HepG2 (cell line): ENCODE data around the gene C19orf85. TPM values are rescaled to one million over a fixed set of nuclear protein-coding genes. Genes with fewer than 3 reads are reported as not detected.
A peak's percentile ranks its signal among the peaks of the same experiment; 100 is the strongest.

ENCODE experiments used
- CCDC6 ChIP-seq: sonication (generic); formaldehyde crosslinking; IDR thresholded peaks from 2 replicates; pipeline ENCODE4 v1.8.1; 2022; ENCODE audit warnings: mild to moderate bottlenecking, missing genetic modification reagents, moderate library complexity
- CREM ChIP-seq, 2 experiments: sonication (generic) in 1 of 2; formaldehyde crosslinking in 1 of 2; IDR thresholded peaks; 2 replicates each; pipeline versions ENCODE4 v1.4.0 to v1.6.1; 2016 to 2020; ENCODE audit warnings: antibody characterized with exemption in 1 of 2, mild to moderate bottlenecking in 1 of 2, missing genetic modification reagents in 1 of 2
- DNMT3B ChIP-seq: conservative IDR thresholded peaks from 2 replicates; pipeline ENCODE4 v1.6.1; 2016; ENCODE audit warnings: missing biosample characterization, control low read depth
- EP300 ChIP-seq, 3 experiments: sonication (generic) in 1 of 3; formaldehyde crosslinking in 1 of 3; IDR thresholded peaks; 2 replicates each; pipeline versions ENCODE4 v1.5.1 to v1.6.1; 2011 to 2020; ENCODE audit warnings: low read depth in 2 of 3, low read length in 2 of 3, borderline replicate concordance in 1 of 3, improper control_type of control experiment in 1 of 3, mild to moderate bottlenecking in 1 of 3, missing genetic modification reagents in 1 of 3, moderate library complexity in 1 of 3
- FOXK2 ChIP-seq: fragments of 450-650 bp; IDR thresholded peaks from 2 replicates; pipeline ENCODE4 v1.6.1; 2016
- PCBP1 ChIP-seq: fragments of 200-400 bp; formaldehyde crosslinking; IDR thresholded peaks from 2 replicates; pipeline ENCODE4 v1.6.1; 2017; ENCODE audit warnings: mild to moderate bottlenecking, low read depth, low read length, borderline replicate concordance
- POLR2G ChIP-seq: fragments of 200-400 bp; formaldehyde crosslinking; IDR thresholded peaks from 2 replicates; pipeline ENCODE4 v1.6.1; 2018; ENCODE audit warnings: mild to moderate bottlenecking, low read depth, low read length, moderate library complexity
- TAF1 ChIP-seq: sonication (generic); formaldehyde crosslinking; IDR thresholded peaks from 2 replicates; pipeline ENCODE4 v1.4.0; 2020; ENCODE audit warnings: missing genetic modification reagents
- TRIM24 ChIP-seq: sonication (generic); formaldehyde crosslinking; IDR thresholded peaks from 2 replicates; pipeline ENCODE4 v1.8.0; 2022; ENCODE audit warnings: mild to moderate bottlenecking, missing genetic modification reagents
- U2AF1 ChIP-seq: fragments of 200-400 bp; formaldehyde crosslinking; optimal IDR thresholded peaks from 2 replicates; pipeline ENCODE3; 2017; ENCODE audit warnings: mild to moderate bottlenecking, low read depth, low read length
- ZEB1 ChIP-seq: IDR thresholded peaks from 2 replicates; pipeline ENCODE4 v1.6.1; 2012; ENCODE audit warnings: mild to moderate bottlenecking, low read depth, inconsistent platforms; ENCODE audit not compliant: insufficient replicate concordance
- ZNF496 ChIP-seq: sonication (generic); formaldehyde crosslinking; IDR thresholded peaks from 2 replicates; pipeline ENCODE4 v1.8.1; 2023; ENCODE audit warnings: mild to moderate bottlenecking, moderate library complexity, missing genetic modification reagents; ENCODE audit not compliant: insufficient replicate concordance
- ZNF512B ChIP-seq: sonication (generic); formaldehyde crosslinking; IDR thresholded peaks from 2 replicates; pipeline ENCODE4 v1.5.1; 2020; ENCODE audit warnings: missing genetic modification reagents, mild to moderate bottlenecking, borderline replicate concordance
- polyA plus RNA-seq, 8 experiments: library from polyadenylated mRNA; depleted of rRNA in 3 of 8; stranded (reverse) in 7 of 8; unstranded in 1 of 8; fragments of >200 nt; fragmentation: Illumina TruSeq in 4 of 8; extraction: Trizol in 4 of 8; gene quantifications; 2 replicates each; pipeline versions ENCODE4 v1.2.1 to v1.2.3, GENCODE V29; 2011 to 2016; ENCODE audit warnings: low read depth in 4 of 8, missing spikeins in 1 of 8, mixed read lengths in 1 of 8; ENCODE audit not compliant: insufficient read depth in 1 of 8
- total RNA-seq, 5 experiments: library from RNA; depleted of rRNA; stranded (reverse); fragments of >200 nt; fragmentation: Illumina TruSeq; extraction: Trizol; gene quantifications; 2 replicates each; pipeline ENCODE4 v1.2.3, GENCODE V29; 2016; ENCODE audit warnings: low read depth in 1 of 5
- TF ChIP-seq, protein P1 (sequence below): sonication (generic); formaldehyde crosslinking; conservative IDR thresholded peaks from 2 replicates; pipeline ENCODE4 v1.4.0; 2020; ENCODE audit warnings: mild to moderate bottlenecking, missing genetic modification reagents, moderate library complexity
- TF ChIP-seq, protein P2 (sequence below): sonication (generic); formaldehyde crosslinking; IDR thresholded peaks from 2 replicates; pipeline ENCODE4 v1.4.0; 2020; ENCODE audit warnings: low read depth, mild to moderate bottlenecking, missing genetic modification reagents
- TF ChIP-seq, protein P3 (sequence below): sonication (generic); formaldehyde crosslinking; IDR thresholded peaks from 2 replicates; pipeline ENCODE4; 2020; ENCODE audit warnings: missing genetic modification reagents, mild to moderate bottlenecking, borderline replicate concordance

C19orf85 gene
- total and polyA plus RNA-seq, 2 of the 13 experiments (the other 11 are each of a cell fraction or from before 2014, with no cell fraction given), result not detected

GRCh38 chr19:55476100-55476775 is 11.7 kb upstream of the C19orf85 start, which contains the start of gene ZNF628 (continued):
- TF ChIP-seq, protein P1, sequence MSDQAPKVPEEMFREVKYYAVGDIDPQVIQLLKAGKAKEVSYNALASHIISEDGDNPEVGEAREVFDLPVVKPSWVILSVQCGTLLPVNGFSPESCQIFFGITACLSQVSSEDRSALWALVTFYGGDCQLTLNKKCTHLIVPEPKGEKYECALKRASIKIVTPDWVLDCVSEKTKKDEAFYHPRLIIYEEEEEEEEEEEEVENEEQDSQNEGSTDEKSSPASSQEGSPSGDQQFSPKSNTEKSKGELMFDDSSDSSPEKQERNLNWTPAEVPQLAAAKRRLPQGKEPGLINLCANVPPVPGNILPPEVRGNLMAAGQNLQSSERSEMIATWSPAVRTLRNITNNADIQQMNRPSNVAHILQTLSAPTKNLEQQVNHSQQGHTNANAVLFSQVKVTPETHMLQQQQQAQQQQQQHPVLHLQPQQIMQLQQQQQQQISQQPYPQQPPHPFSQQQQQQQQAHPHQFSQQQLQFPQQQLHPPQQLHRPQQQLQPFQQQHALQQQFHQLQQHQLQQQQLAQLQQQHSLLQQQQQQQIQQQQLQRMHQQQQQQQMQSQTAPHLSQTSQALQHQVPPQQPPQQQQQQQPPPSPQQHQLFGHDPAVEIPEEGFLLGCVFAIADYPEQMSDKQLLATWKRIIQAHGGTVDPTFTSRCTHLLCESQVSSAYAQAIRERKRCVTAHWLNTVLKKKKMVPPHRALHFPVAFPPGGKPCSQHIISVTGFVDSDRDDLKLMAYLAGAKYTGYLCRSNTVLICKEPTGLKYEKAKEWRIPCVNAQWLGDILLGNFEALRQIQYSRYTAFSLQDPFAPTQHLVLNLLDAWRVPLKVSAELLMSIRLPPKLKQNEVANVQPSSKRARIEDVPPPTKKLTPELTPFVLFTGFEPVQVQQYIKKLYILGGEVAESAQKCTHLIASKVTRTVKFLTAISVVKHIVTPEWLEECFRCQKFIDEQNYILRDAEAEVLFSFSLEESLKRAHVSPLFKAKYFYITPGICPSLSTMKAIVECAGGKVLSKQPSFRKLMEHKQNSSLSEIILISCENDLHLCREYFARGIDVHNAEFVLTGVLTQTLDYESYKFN, result peak; percentile 40; the same call in 1 of the 2 replicates
- TF ChIP-seq TRIM24 (CRISPR knock-in tag), result no peak
- TF ChIP-seq CCDC6 (CRISPR knock-in tag), result peak; percentile 83
- peak; percentile 63 for TF ChIP-seq POLR2G
- TF ChIP-seq, protein P2, sequence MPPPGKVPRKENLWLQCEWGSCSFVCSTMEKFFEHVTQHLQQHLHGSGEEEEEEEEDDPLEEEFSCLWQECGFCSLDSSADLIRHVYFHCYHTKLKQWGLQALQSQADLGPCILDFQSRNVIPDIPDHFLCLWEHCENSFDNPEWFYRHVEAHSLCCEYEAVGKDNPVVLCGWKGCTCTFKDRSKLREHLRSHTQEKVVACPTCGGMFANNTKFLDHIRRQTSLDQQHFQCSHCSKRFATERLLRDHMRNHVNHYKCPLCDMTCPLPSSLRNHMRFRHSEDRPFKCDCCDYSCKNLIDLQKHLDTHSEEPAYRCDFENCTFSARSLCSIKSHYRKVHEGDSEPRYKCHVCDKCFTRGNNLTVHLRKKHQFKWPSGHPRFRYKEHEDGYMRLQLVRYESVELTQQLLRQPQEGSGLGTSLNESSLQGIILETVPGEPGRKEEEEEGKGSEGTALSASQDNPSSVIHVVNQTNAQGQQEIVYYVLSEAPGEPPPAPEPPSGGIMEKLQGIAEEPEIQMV, result peak; percentile 53; the same call in 1 of the 2 replicates
- TF ChIP-seq CREM (IDR thresholded peaks at IDR 0.05), result peak; percentile 96
- TF ChIP-seq CREM (CRISPR knock-in tag; IDR thresholded peaks at IDR 0.05), result peak; percentile 74
- no peak for TF ChIP-seq ZEB1
- TF ChIP-seq ZNF496 (CRISPR knock-in tag), result no peak
- TF ChIP-seq DNMT3B (CRISPR knock-in tag), result peak; percentile 82; the same call in 1 of the 2 replicates
- TF ChIP-seq, protein P3, sequence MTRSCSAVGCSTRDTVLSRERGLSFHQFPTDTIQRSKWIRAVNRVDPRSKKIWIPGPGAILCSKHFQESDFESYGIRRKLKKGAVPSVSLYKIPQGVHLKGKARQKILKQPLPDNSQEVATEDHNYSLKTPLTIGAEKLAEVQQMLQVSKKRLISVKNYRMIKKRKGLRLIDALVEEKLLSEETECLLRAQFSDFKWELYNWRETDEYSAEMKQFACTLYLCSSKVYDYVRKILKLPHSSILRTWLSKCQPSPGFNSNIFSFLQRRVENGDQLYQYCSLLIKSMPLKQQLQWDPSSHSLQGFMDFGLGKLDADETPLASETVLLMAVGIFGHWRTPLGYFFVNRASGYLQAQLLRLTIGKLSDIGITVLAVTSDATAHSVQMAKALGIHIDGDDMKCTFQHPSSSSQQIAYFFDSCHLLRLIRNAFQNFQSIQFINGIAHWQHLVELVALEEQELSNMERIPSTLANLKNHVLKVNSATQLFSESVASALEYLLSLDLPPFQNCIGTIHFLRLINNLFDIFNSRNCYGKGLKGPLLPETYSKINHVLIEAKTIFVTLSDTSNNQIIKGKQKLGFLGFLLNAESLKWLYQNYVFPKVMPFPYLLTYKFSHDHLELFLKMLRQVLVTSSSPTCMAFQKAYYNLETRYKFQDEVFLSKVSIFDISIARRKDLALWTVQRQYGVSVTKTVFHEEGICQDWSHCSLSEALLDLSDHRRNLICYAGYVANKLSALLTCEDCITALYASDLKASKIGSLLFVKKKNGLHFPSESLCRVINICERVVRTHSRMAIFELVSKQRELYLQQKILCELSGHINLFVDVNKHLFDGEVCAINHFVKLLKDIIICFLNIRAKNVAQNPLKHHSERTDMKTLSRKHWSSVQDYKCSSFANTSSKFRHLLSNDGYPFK (CRISPR knock-in tag), result peak; percentile 71; the same call in 1 of the 2 replicates
- no peak for TF ChIP-seq U2AF1
- peak; percentile 72 for TF ChIP-seq TAF1 (CRISPR knock-in tag)
- TF ChIP-seq ZNF512B, result no peak
- TF ChIP-seq FOXK2, result no peak
- no peak for TF ChIP-seq EP300 (IDR thresholded peaks at IDR 0.05; ENCODE audit: low read depth in 2 of 2, low read length in 2 of 2)
- no peak; the same call in 1 of the 2 replicates for TF ChIP-seq EP300 (CRISPR knock-in tag; IDR thresholded peaks at IDR 0.05; ENCODE audit: borderline replicate concordance)
- peak; percentile 74; the same call in 1 of the 2 replicates for TF ChIP-seq PCBP1
